CD8-positive, alpha-beta memory T cell (primary cell): ENCODE data around the gene ZKSCAN1. TPM values are rescaled to one million over a fixed set of nuclear protein-coding genes. Genes with fewer than 3 reads are reported as not detected.
A peak's percentile ranks its signal among the peaks of the same experiment; 100 is the strongest.

Experiments used
- CTCF ChIA-PET: fragments of 350-600 bp; sonication (Branson Sonifier 250); formaldehyde crosslinking; loops from one replicate; lab custom pipeline; 2021; ENCODE audit warnings: antibody characterized with exemption; lab: Charles Lee
- POLR2A ChIA-PET: fragments of 350-600 bp; sonication (Branson Sonifier 250); formaldehyde crosslinking; loops from one replicate; lab custom pipeline; 2021; ENCODE audit warnings: antibody characterized with exemption; lab: Charles Lee
- DNase-seq, 5 donors: peaks; one replicate each; pipeline versions ENCODE4 v3.0.0 to v3.0.0-alpha.2; 2020 to 2022; ENCODE audit warnings: mixed read lengths in 1 of 5
- H3K27ac ChIP-seq: one replicate; pipeline ENCODE4 v1.7.0; 2013; ENCODE audit warnings: low read depth, mild to moderate bottlenecking, low read length, moderate library complexity
- H3K27me3 ChIP-seq: 2 replicates; pipeline ENCODE4 v1.7.0; 2013; ENCODE audit warnings: low read length, mild to moderate bottlenecking; ENCODE audit not compliant: insufficient read depth, poor library complexity, severe bottlenecking
- H3K36me3 ChIP-seq: 2 replicates; pipeline ENCODE4 v1.7.0; 2013; ENCODE audit warnings: mild to moderate bottlenecking, low read length, moderate library complexity; ENCODE audit not compliant: insufficient read depth
- H3K4me1 ChIP-seq: 2 replicates; pipeline ENCODE4 v1.7.0; 2013; ENCODE audit warnings: mild to moderate bottlenecking, low read length, moderate library complexity; ENCODE audit not compliant: insufficient read depth
- H3K4me3 ChIP-seq: 2 replicates; pipeline ENCODE4 v1.7.0; 2013; ENCODE audit warnings: mild to moderate bottlenecking, low read length
- H3K9me3 ChIP-seq: 2 replicates; pipeline ENCODE4 v1.7.0; 2013; ENCODE audit warnings: mild to moderate bottlenecking, low read length
- H3K27ac Mint-ChIP-seq, 8 donors: one replicate each; pipeline ENCODE4 v1.8.0; 2020 to 2021; ENCODE audit warnings: mixed read lengths in 8 of 8, mild to moderate bottlenecking in 6 of 8, inconsistent platforms in 3 of 8, moderate library complexity in 3 of 8
- H3K27me3 Mint-ChIP-seq, 2 donors: one replicate each; pipeline ENCODE4 v1.8.0; 2020 to 2021; ENCODE audit warnings: mixed read lengths in 2 of 2, mild to moderate bottlenecking in 1 of 2, moderate library complexity in 1 of 2
- H3K36me3 Mint-ChIP-seq, 3 donors: one replicate each; pipeline ENCODE4 v1.8.0; 2020 to 2021; ENCODE audit warnings: mixed read lengths in 3 of 3, inconsistent platforms in 1 of 3, mild to moderate bottlenecking in 1 of 3
- H3K4me1 Mint-ChIP-seq, 3 donors: one replicate each; pipeline ENCODE4 v1.8.0; 2020 to 2021; ENCODE audit warnings: mixed read lengths in 3 of 3, inconsistent platforms in 1 of 3, mild to moderate bottlenecking in 1 of 3
- H3K4me3 Mint-ChIP-seq, 7 donors: one replicate each; pipeline ENCODE4 v1.8.0; 2020 to 2021; ENCODE audit warnings: mixed read lengths in 7 of 7, mild to moderate bottlenecking in 6 of 7, moderate library complexity in 4 of 7, inconsistent platforms in 2 of 7
- H3K9me3 Mint-ChIP-seq, 5 donors: one replicate each; pipeline ENCODE4 v1.8.0; 2020 to 2022; ENCODE audit warnings: mixed read lengths in 5 of 5, mild to moderate bottlenecking in 3 of 5, moderate library complexity in 2 of 5, inconsistent platforms in 1 of 5
- polyA plus RNA-seq: library from polyadenylated mRNA; unstranded; fragments of 300-500 nt; fragmentation: Illumina TruSeq; gene quantifications from one replicate; pipeline ENCODE4 v1.2.3, GENCODE V29; 2021
- total RNA-seq, 2 experiments: library from RNA; stranded (reverse); gene quantifications; one replicate each; pipeline ENCODE4 v1.2.3, GENCODE V29; 2021

The ZKSCAN1 gene
- total and polyA plus RNA-seq, 3 experiments from 2014 or later = 48.4 to 57.9 (median 53.4) TPM

DNA sequence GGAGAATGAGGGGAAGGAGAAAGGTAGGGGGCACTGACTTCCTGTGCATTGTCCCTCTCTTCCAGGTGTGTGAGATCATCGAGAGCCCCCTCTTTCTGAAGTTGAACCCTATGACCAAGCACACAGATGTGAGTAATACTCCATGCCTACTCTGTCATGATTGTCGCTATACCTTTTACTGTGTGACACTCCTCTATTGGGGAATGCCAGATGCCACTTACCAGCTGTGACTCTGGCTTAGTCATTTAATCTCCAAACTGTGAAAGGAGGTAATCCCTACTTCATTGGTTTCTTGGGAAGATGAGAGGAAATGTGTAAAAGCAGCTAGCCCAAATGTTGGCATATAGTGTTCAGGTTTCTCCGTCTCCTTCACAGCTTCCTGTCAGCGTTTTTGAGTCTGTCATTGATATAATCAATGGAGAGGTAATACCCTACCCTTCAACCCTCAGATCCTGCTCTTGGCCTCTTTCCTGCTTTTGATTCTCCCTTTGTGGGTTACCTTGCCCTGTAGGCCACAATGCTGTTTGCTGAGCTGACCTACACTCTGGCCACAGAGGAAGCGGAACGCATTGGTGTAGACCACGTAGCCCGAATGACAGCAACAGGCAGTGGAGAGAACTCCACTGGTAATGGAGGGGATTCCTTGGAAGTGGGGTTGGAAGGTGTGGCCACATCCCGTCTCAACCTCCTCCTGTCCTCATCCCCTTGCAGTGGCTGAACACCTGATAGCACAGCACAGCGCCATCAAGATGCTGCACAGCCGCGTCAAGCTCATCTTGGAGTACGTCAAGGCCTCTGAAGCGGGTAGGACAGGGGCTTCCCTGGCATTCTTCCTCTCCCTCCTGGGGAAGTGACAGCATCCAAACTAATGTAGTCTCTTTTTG, 75.4 kb downstream of the ZKSCAN1 start:
- Mint-ChIP-seq H3K36me3 (peaks cover 9 to 64% (median 13%) of the 10 kb centered on the region in 3 donors), H3K4me3 (peak overlapping the region in 6 of 7 donors; percentile 18 to 92 (median 74)), H3K4me1 (peaks cover 10 to 35% (median 21%) of the 10 kb centered on the region in 3 donors), H3K27me3 (peaks cover 0 to 9% of the 10 kb centered on the region in 2 donors), H3K9me3 (no peaks in the 10 kb centered on the region), H3K27ac (peak overlapping the region in 6 of 8 donors; percentile 10 to 94 (median 63))
- Histone ChIP-seq H3K4me1 (peaks cover 21% of the 10 kb centered on the region), H3K9me3 (no peaks in the 10 kb centered on the region), H3K27me3 (no peaks in the 10 kb centered on the region), H3K36me3 (peaks cover 52% of the 10 kb centered on the region), H3K4me3 (no peak overlapping the region), H3K27ac (no peak overlapping the region)
- DNase-seq = no peak
- POLR2A ChIA-PET = interaction anchor here (0.5 to 1.9 kb wide), 3 partner anchors 8 to 429 kb away, joined by 3 to 7 read pairs (median 3); partner anchors contain the start of genes AP4M1 and MCM7
- CTCF ChIA-PET = no interaction called here

Other genes with a start within 250 kb of the ZKSCAN1 start
- gene CYP3A4, start 231.4 kb upstream of the ZKSCAN1 start, total RNA-seq = not detected
- not detected for gene CYP3A4, start 231.4 kb upstream of the ZKSCAN1 start, polyA plus RNA-seq
- gene CYP3A43, start 187.6 kb upstream of the ZKSCAN1 start, total RNA-seq = not detected
- not detected for gene CYP3A43, start 187.6 kb upstream of the ZKSCAN1 start, polyA plus RNA-seq
- gene OR2AE1, start 138.6 kb upstream of the ZKSCAN1 start, total RNA-seq = under 1 TPM in 1 of 2 experiments, not detected in 1; 0.26 TPM
- gene OR2AE1, start 138.6 kb upstream of the ZKSCAN1 start, polyA plus RNA-seq = not detected
- 10 to 100 TPM; 30.0 to 31.0 TPM for gene TRIM4, start 96.1 kb upstream of the ZKSCAN1 start, total RNA-seq
- gene TRIM4, start 96.1 kb upstream of the ZKSCAN1 start, polyA plus RNA-seq = 25.8 TPM
- under 1 TPM in 1 of 2 experiments, not detected in 1; 0.20 TPM for gene GJC3, start 86.0 kb upstream of the ZKSCAN1 start, total RNA-seq
- not detected for gene GJC3, start 86.0 kb upstream of the ZKSCAN1 start, polyA plus RNA-seq
- gene AZGP1, start 39.6 kb upstream of the ZKSCAN1 start, total RNA-seq = not detected
- not detected for gene AZGP1, start 39.6 kb upstream of the ZKSCAN1 start, polyA plus RNA-seq
- gene ZSCAN21, start 34.2 kb downstream of the ZKSCAN1 start, total RNA-seq = 10 to 100 TPM; 10.7 to 11.3 TPM
- 8.2 TPM for gene ZSCAN21, start 34.2 kb downstream of the ZKSCAN1 start, polyA plus RNA-seq
- 10 to 100 TPM; 26.8 to 27.9 TPM for gene ZNF3, start 66.1 kb downstream of the ZKSCAN1 start, total RNA-seq
- gene ZNF3, start 66.1 kb downstream of the ZKSCAN1 start, polyA plus RNA-seq = 29.8 TPM
- 100 to 1,000 TPM; 110 to 111 TPM for gene COPS6, start 73.4 kb downstream of the ZKSCAN1 start, total RNA-seq
- gene COPS6, start 73.4 kb downstream of the ZKSCAN1 start, polyA plus RNA-seq = 144 TPM
- 100 to 1,000 TPM; 440 to 452 TPM for gene MCM7, start 85.8 kb downstream of the ZKSCAN1 start, total RNA-seq
- 28.9 TPM for gene MCM7, start 85.8 kb downstream of the ZKSCAN1 start, polyA plus RNA-seq
- 10 to 100 TPM; 13.8 to 17.3 TPM for gene AP4M1, start 86.0 kb downstream of the ZKSCAN1 start, total RNA-seq
- gene AP4M1, start 86.0 kb downstream of the ZKSCAN1 start, polyA plus RNA-seq = 5.2 TPM
- 10 to 100 TPM; 75.7 to 82.3 TPM for gene TAF6, start 103.8 kb downstream of the ZKSCAN1 start, total RNA-seq
- 39.8 TPM for gene TAF6, start 103.8 kb downstream of the ZKSCAN1 start, polyA plus RNA-seq
- gene CNPY4, start 104.0 kb downstream of the ZKSCAN1 start, total RNA-seq = 10 to 100 TPM; 18.9 to 19.0 TPM
- 24.1 TPM for gene CNPY4, start 104.0 kb downstream of the ZKSCAN1 start, polyA plus RNA-seq
- gene MBLAC1, start 111.4 kb downstream of the ZKSCAN1 start, total RNA-seq = 1 to 10 TPM; 4.4 TPM
- gene MBLAC1, start 111.4 kb downstream of the ZKSCAN1 start, polyA plus RNA-seq = 2.3 TPM
- gene LAMTOR4, start 133.3 kb downstream of the ZKSCAN1 start, total RNA-seq = 100 to 1,000 TPM; 125 to 130 TPM
- gene LAMTOR4, start 133.3 kb downstream of the ZKSCAN1 start, polyA plus RNA-seq = 386 TPM
- gene TRAPPC14, start 143.1 kb downstream of the ZKSCAN1 start, total RNA-seq = 10 to 100 TPM; 30.5 to 33.2 TPM
- gene TRAPPC14, start 143.1 kb downstream of the ZKSCAN1 start, polyA plus RNA-seq = 3.4 TPM
- gene GAL3ST4, start 153.0 kb downstream of the ZKSCAN1 start, total RNA-seq = 1 to 10 TPM; 1.0 to 1.6 TPM
- gene GAL3ST4, start 153.0 kb downstream of the ZKSCAN1 start, polyA plus RNA-seq = 0.52 TPM
- gene GPC2, start 161.8 kb downstream of the ZKSCAN1 start, total RNA-seq = 1 to 10 TPM; 1.6 to 2.1 TPM
- gene GPC2, start 161.8 kb downstream of the ZKSCAN1 start, polyA plus RNA-seq = not detected
- gene STAG3, start 162.3 kb downstream of the ZKSCAN1 start, total RNA-seq = 1 to 10 TPM; 5.0 to 5.1 TPM
- gene STAG3, start 162.3 kb downstream of the ZKSCAN1 start, polyA plus RNA-seq = 1.5 TPM
- gene PVRIG, start 204.4 kb downstream of the ZKSCAN1 start, total RNA-seq = 10 to 100 TPM; 23.9 to 24.5 TPM
- gene PVRIG, start 204.4 kb downstream of the ZKSCAN1 start, polyA plus RNA-seq = 131 TPM